Tibial nerve (tissue), 4 donors: ENCODE results near the gene ING3. TPM values are rescaled to one million over a fixed set of nuclear protein-coding genes. Genes with fewer than 3 reads are reported as not detected.
"Not testable (repeated sequence)": the region's sequence is repeated elsewhere in the genome, so short reads cannot be mapped to it uniquely, and the experiment has no call there.

ENCODE experiments used
- DNase-seq, 2 donors: peaks; one replicate each; pipeline ENCODE4 v3.0.0-alpha.2; 2019; ENCODE audit warnings: low spot score in 2 of 2
- H3K27ac ChIP-seq, 4 donors: fragments of 200-600 bp; sonication (generic) in 3 of 4; one replicate each; pipeline ENCODE4 v1.5.1; 2017 to 2019; ENCODE audit warnings: mild to moderate bottlenecking in 1 of 4
- H3K27me3 ChIP-seq, 2 donors: fragments of 200-600 bp; sonication (generic) in 1 of 2; one replicate each; pipeline versions ENCODE4 v1.5.1 to v1.6.0; 2017 to 2019
- H3K36me3 ChIP-seq, 3 donors: fragments of 200-600 bp; sonication (generic); one replicate each; pipeline ENCODE4 v1.5.1; 2018 to 2019
- H3K4me1 ChIP-seq, 4 donors: fragments of 200-600 bp; sonication (generic) in 3 of 4; one replicate each; pipeline ENCODE4 v1.5.1; 2017 to 2019
- H3K4me3 ChIP-seq, 4 donors: fragments of 200-600 bp; sonication (generic) in 3 of 4; one replicate each; pipeline ENCODE4 v1.5.1; 2017 to 2019; ENCODE audit warnings: mild to moderate bottlenecking in 1 of 4, moderate library complexity in 1 of 4
- H3K9me3 ChIP-seq, 4 donors: fragments of 200-600 bp; sonication (generic) in 3 of 4; one replicate each; pipeline ENCODE4 v1.5.1; 2017 to 2019
- EP300 ChIP-seq, 2 donors: sonication (generic); formaldehyde crosslinking; IDR thresholded peaks; one replicate each; pipeline ENCODE4 v1.6.1; 2017; ENCODE audit warnings: antibody characterized with exemption in 2 of 2, mild to moderate bottlenecking in 1 of 2
- POLR2A ChIP-seq, 2 donors: fragments of 450-650 bp; IDR thresholded peaks; one replicate each; pipeline ENCODE4 v1.6.1; 2017; ENCODE audit warnings: antibody characterized with exemption in 2 of 2, mild to moderate bottlenecking in 2 of 2, moderate library complexity in 2 of 2
- WGBS, 2 donors: methylation state at CpG; one replicate each; pipeline ENCODE4 v1.1.5; 2018; 5-methylcytosine and 5-hydroxymethylcytosine counted together
- total RNA-seq, 4 donors: library from RNA; depleted of rRNA; stranded (reverse); fragments of >200 nt; gene quantifications; one replicate each; pipeline ENCODE4 v1.1.0, GENCODE V29; 2016
- TF ChIP-seq, protein P1 (sequence below), 5 experiments: fragments of 200-600 bp in 3 of 5; fragments of 450-650 bp in 2 of 5; sonication (generic) in 3 of 5; IDR thresholded peaks; one replicate each; pipeline ENCODE4 v1.5.1; 2016 to 2019; ENCODE audit warnings: antibody characterized with exemption in 5 of 5, mild to moderate bottlenecking in 3 of 5, moderate library complexity in 2 of 5

Gene ING3
- total RNA-seq, 4 donors from 2014 or later: 9.4 to 21.3 (median 11.4) TPM

DNA sequence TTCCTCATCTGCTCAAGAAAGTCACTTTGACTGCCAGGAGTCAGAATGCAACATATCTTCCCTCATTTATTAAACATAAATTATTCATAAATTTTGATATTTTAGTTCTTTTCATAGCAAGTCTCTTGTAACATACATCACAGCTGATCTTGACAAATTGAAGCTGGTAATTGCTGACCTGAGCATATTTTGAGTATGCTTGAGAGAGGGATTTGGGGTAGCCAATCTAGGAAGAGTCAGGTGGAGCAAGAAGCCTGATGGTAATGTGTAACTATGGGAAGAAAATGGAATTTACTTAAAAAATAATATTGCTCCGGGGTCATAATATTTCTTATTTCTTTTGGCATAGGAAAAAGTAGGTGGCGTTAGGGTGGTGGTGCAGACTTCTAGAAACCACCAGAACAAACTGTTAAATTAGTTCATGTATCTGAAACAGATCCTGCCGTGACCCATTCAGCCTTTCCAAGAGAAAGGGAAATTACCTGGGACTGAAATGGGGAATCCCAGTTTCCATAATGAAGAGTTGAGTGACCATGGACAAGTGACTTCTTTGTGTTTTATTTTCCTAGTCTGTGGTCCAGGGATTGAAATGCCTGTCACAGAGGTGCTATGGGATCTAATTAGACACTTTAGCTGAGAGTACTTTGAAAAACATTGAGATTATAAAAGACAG lies 50.8 kb downstream of the ING3 start:
- H3K27me3 ChIP-seq: no peaks in the 10 kb centered on the region
- TF ChIP-seq, protein P1, sequence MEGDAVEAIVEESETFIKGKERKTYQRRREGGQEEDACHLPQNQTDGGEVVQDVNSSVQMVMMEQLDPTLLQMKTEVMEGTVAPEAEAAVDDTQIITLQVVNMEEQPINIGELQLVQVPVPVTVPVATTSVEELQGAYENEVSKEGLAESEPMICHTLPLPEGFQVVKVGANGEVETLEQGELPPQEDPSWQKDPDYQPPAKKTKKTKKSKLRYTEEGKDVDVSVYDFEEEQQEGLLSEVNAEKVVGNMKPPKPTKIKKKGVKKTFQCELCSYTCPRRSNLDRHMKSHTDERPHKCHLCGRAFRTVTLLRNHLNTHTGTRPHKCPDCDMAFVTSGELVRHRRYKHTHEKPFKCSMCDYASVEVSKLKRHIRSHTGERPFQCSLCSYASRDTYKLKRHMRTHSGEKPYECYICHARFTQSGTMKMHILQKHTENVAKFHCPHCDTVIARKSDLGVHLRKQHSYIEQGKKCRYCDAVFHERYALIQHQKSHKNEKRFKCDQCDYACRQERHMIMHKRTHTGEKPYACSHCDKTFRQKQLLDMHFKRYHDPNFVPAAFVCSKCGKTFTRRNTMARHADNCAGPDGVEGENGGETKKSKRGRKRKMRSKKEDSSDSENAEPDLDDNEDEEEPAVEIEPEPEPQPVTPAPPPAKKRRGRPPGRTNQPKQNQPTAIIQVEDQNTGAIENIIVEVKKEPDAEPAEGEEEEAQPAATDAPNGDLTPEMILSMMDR (IDR thresholded peaks at IDR 0.05): no peak
- TF ChIP-seq POLR2A (IDR thresholded peaks at IDR 0.05): no peak
- no peak for TF ChIP-seq EP300 (IDR thresholded peaks at IDR 0.05)
- no peak overlapping the region for H3K4me3 ChIP-seq
- 45 to 53% methylated on average over 3 of the region's 3 CpGs for WGBS, 2 donors
- peak overlapping the region in 3 of 4 donors; percentile 67 to 84 (median 72) for H3K27ac ChIP-seq
- no peaks in the 10 kb centered on the region for H3K36me3 ChIP-seq
- DNase-seq: no peak
- H3K9me3 ChIP-seq: no peaks in the 10 kb centered on the region
- peaks cover 0 to 74% (median 20%) of the 10 kb centered on the region in 4 donors for H3K4me1 ChIP-seq

DNA sequence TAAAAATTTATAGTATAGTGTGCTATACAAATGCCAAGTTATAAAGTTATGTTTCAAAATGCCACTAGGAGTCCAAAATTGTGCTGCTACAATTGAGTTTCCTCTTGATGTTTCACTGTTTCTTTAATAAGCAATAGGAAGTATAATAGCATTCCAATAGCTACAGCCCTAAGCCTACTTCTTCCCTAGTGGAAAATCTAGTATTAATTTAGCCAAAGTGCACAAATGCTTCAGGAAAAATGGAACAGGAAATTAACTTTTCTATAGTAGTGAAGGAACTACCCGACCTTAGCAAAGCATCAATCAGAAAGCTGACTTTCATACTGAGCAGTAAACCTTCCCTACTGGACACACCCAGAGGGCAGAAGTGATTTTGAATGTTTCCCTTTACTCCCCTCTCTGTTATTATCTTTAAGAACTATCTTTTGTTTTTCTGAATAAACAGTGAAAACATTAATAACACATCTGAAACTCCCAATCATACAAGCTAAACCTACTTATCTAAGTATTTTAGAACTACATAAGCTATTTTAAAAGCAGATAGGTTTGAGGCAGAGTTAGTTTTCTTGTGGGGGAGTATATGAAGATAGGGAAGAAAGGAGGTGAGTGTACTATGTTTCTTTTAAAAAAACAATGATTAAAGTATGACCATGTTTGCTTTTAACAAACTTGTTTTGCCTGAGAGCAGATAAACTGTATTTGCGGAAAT lies 51.6 kb downstream of the ING3 start:
- Histone ChIP-seq H3K9me3 (no peaks in the 10 kb centered on the region), H3K4me3 (no peak overlapping the region), H3K27me3 (no peaks in the 10 kb centered on the region), H3K27ac (peak overlapping the region in 2 of 4 donors; percentile 67 to 84), H3K4me1 (peaks cover 0 to 77% (median 20%) of the 10 kb centered on the region in 4 donors), H3K36me3 (no peaks in the 10 kb centered on the region)
- DNase-seq: no peak
- TF ChIP-seq EP300 (IDR thresholded peaks at IDR 0.05): no peak
- TF ChIP-seq, protein P1 (IDR thresholded peaks at IDR 0.05): no peak
- TF ChIP-seq POLR2A (IDR thresholded peaks at IDR 0.05): no peak
- 46 to 48% methylated on average over 2 of the region's 2 CpGs for WGBS, 2 donors

DNA sequence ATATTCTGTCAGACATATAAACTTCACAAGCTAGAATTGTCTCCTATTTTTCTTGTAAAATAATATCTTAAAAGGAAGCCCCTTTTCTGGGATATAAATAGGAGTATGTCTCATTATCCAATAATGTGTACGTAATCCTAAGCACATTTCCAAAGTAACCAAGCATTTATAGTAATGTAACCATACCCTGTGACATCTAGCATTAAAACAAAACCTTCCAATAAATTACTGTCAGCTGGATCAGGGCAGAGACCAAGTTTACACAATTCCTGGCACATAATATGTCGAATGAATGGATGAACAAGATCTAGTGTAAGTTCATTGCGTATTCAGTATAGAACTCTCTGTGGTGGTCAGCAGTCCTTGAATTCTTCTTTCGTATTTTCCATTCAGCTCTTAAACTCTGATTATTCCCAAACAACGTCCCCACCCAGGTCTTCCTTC lies 52.2 kb downstream of the ING3 start:
- 59 to 61% methylated on average over 5 of the region's 5 CpGs for WGBS, 2 donors
- no peak for DNase-seq
- Histone ChIP-seq H3K9me3 (no peaks in the 10 kb centered on the region), H3K27ac (peak overlapping the region in 2 of 4 donors; percentile 68 to 84), H3K27me3 (no peaks in the 10 kb centered on the region), H3K4me3 (no peak overlapping the region), H3K4me1 (peaks cover 0 to 82% (median 18%) of the 10 kb centered on the region in 4 donors), H3K36me3 (no peaks in the 10 kb centered on the region)
- TF ChIP-seq, protein P1 (IDR thresholded peaks at IDR 0.05): no peak
- TF ChIP-seq POLR2A (IDR thresholded peaks at IDR 0.05) (no peak), EP300 (IDR thresholded peaks at IDR 0.05) (no peak)

DNA sequence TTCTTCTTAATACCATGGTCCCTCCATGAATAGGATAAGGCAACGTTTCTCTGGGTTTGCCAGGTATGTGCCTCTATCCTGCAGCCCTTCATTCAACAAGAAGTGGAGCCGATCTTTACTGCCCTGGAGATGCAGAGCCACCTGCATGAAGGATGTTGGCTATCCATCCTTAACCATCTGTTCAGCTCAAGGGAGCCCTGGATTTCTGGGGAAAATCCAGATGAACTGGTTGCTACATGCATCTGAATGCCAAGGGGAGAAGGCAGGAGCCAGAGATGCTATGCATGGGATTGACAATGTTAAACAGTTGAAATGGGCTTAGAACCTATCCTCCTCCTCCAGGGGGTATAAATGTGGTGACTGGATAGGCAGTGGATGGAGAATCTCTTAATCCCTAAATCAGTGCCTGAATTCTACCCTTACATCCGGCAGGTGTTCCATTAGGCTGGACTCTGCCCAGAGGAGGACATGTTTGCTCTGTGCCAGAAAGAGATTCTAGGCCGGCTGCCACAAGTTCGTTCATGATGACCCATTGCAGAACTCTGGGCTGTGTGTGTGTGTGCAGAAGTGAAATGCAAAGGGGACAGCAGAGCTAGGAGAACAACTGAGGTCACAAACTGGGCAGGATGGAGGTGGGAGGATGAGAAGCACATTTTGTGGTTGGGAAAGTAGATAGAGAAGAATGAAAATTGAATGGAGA lies 53.6 kb downstream of the ING3 start:
- DNase-seq: peak; percentile 35 to 46
- Histone ChIP-seq H3K4me1 (peaks cover 0 to 74% (median 12%) of the 10 kb centered on the region in 4 donors), H3K4me3 (no peak overlapping the region), H3K27me3 (no peaks in the 10 kb centered on the region), H3K36me3 (no peaks in the 10 kb centered on the region), H3K27ac (no peak overlapping the region), H3K9me3 (no peaks in the 10 kb centered on the region)
- 63 to 68% methylated on average over 5 of the region's 5 CpGs for WGBS, 2 donors
- no peak for TF ChIP-seq POLR2A (IDR thresholded peaks at IDR 0.05)
- peak in 1 of 2 donors; percentile 11 for TF ChIP-seq EP300 (IDR thresholded peaks at IDR 0.05)
- TF ChIP-seq, protein P1 (IDR thresholded peaks at IDR 0.05): no peak

DNA sequence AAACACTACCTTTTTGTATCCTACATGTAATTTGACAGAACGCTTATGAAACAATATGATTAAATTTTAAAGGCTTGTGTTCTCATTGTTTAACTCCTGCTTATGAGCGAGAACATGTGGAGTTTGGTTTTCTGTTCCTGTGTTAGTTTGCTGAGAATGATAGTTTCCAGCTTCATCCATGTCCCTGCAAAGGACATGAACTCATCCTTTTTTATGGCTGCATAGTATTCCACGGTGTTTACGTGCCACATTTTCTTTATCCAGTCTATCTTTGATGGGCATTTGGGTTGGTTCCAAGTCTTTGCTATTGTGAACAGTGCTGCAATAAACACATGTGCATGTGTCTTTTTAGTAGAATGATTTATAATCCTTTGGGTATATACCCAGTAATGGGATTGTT lies 54.5 kb downstream of the ING3 start:
- not testable (repeated sequence) for H3K4me3 ChIP-seq, H3K27ac ChIP-seq, H3K9me3 ChIP-seq, H3K27me3 ChIP-seq, H3K36me3 ChIP-seq, DNase-seq
- H3K4me1 ChIP-seq: peaks cover 0 to 66% (median 8%) of the 10 kb centered on the region in 4 donors
- WGBS, 2 donors: 93 to 98% methylated on average over 4 of the region's 4 CpGs
